ENCODE measurements around the gene MRPL46.
"Not testable (repeated sequence)": the region's sequence is repeated elsewhere in the genome, so short reads cannot be mapped to it uniquely, and the experiment has no call there.

Gene MRPL46

DNA sequence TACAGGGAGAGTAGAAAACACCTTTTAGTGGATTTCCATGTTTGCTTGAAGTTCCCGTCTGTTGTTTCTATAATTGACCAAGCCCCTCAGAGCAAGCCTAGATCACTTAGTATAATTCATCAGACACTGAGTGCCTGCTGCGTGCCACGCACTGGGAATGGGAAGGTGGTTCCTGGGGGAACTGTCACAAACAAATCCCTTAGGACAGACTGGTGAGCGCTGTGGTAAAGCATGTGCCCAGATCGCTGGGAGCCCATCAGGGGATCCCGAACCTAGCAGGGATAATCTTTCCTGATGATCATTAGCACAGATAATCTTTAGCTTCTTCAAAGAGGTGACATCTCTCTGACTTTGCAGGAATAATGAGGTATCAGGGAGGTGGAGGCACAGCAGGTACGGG is 9.9 kb upstream of the MRPL46 start:
- no peak for DNase-seq

- no peak for DNase-seq
Measured at GRCh38 chr15:88476635-88477060, 9.5 kb upstream of the MRPL46 start.

GRCh38 chr15:88473661-88474293 is 6.6 kb upstream of the MRPL46 start:
- not testable (repeated sequence) for DNase-seq

DNA sequence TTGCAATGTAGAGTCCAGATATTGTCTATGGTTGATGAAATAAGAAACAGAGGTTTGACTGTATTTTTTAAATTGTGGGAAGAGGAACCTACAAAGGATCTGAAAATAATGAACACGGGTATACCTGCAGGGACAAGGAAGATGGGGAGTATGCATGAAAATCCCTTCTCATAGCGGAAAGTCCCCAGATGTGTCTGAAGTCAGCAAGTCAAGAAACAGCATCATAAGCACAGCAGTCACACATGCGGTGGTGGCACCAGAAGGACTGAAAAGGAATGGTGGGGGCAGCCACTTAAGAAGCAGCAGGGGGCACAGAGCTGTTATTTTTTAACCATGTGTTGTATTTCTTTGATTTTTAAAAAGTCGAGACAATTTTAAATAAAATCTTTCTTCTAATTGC is 5.0 kb upstream of the MRPL46 start:
- no peak for DNase-seq

- DNase-seq = no peak
Measured at GRCh38 chr15:88470625-88471372, 3.6 kb upstream of the MRPL46 start.

DNA sequence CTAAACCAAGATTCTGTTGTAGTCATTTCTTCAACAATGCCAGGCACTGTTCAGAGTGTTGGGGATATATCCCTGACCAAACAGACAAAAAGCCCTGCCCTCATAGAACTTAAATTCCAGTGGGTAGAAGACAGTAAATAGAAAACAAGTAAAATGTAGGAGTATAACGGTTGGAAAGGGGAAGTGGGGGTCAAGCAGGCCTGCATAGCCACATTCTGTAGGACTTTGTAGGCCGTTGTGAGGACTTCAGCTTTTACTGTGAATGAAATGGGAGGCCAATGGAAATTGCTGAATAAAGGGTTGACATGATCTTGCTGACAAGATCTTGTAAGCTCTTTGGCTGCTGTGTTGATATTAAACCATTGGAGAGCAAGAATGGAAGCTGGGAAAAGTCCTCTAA is 2.1 kb upstream of the MRPL46 start:
- no peak for DNase-seq

DNA sequence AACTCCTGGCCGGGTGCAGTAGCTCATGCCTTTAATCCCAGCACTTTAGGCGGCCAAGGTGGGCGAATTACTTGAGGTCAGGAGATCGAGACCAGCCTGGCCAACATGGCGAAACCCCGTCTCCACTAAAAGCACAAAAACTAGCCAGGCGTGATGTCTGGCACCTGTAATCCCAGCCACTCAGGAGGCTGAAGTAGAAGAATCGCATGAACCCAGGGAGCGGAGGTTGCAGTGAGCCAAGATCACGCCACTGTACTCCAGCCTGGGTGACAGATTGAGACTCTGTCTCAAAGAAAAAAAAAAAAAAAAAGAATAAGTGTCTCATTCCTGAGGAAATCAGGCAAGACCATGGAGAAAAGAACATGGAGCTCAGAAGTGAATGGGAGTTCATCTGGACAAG is 1.5 kb upstream of the MRPL46 start:
- DNase-seq = not testable (repeated sequence)

GRCh38 chr15:88467935-88468528 is 844 bp upstream of the MRPL46 start:
- no peak for DNase-seq

DNA sequence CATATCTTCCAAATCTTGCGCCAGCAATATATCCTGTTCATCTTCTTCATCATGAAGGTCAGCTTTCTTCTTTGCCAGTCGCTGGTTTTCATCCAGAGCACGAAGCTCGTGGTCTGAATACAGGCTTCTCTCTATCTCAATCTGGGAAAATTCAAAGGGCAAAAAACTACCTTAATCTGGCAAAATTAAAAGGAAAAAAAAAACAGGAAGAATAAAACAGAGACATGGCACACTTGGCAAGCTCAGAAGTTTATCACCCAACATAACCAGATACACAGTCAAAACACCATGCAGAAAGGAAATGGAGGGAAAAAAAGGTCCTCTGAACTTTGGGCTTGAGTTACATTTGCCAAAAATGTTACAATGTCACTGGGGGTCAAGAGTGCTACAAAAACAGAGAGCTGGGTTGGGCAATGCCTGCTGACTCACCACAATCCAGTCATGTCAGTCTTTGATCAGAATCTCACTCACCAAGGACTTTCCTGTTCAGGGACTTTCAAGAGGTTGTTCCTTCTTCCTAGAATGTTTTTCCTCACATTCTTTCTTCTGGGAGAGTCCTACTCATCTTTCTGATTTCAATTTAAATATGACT is 1.5 kb downstream of the MRPL46 start:
- DNase-seq = no peak

GRCh38 chr15:88463870-88464532 is 3.2 kb downstream of the MRPL46 start:
- no peak for DNase-seq

DNA sequence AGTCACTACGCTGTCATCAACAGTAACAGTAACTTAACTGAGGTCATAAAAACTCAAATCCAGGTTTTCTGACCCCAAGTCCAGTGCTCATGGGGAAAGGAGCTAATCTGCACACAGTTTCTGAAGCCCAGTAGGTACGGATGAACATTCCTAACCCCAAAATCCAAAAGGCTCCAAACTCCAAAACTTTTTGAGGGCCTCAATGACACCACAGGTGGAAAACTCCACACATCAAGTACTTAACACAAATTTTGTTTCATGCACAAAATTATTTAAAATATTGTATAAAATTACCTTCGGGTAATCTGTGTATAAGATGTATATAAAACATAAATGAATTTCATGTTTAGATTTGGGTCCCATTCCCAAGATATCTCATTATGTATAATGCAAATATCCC is 10.5 kb downstream of the MRPL46 start:
- DNase-seq = no peak

GRCh38 chr15:88454867-88455810 is 12.0 kb downstream of the MRPL46 start:
- peak; percentile 7 for DNase-seq

- no peak for DNase-seq
Measured at GRCh38 chr15:88454236-88454635, 13.0 kb downstream of the MRPL46 start.

DNA sequence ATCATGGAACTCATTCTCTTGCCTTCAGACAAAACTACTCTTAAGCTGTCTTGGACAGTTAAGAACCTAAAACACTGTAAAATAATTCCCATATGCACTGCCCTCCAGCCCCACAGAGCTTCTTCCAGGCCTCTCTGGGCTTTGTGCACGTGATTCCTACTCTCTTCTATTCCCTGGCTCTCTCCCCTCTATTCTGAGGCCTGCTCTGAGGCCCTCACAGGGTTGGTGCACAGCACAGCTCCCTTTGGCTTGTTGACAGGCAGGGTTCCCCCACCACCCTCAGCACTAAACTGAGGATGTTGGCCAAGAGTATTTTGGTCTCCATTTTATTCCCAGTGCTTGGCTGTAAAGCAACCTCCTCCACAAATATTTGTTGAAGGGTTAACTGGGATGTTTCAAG is 13.5 kb downstream of the MRPL46 start:
- DNase-seq = no peak

- DNase-seq = no peak
Measured at GRCh38 chr15:88450125-88450798, 16.9 kb downstream of the MRPL46 start.

DNA sequence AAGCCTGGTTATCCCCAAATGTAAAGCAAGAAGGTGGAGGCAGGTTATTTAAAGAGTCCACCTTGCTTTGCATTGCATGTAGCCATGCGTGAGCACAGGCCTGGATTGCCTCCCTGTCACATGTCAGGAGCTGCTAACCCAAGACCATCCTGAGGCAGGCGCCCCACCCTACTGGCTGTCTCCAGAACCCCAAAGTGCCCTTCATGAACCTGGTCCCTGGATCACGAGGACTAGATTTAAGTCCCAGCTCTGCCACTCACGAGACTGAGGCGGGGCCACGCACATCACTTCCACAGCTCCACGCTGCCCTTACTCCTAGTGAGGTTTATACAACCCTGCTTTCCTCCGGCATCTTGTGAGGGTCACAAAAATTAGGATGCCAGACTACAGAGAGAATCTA is 17.6 kb downstream of the MRPL46 start:
- DNase-seq = no peak

DNA sequence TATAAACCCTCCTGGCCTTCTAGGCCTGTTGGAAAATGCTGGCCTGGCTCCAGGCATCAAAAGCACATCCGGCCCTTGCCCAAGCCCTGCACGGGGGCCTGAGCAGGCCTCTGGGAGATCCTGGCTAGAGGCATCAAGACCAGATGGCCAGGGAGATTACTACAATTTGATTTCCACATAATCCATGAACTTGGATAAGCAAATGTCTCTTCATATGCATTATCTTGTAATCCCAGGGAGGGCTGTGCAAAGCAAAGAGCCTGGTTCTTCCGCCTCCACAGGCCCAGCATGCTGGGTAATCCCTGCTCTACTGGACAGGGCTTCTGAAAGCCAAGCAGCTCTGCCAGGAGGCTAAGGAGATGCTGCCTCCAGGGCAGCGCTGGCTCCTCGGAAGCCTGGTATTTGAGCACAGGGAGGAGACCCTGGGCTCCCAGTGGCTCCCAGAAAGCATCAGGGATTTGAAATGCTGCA is 18.2 kb downstream of the MRPL46 start:
- DNase-seq = no peak

GRCh38 chr15:88447741-88448140 is 19.4 kb downstream of the MRPL46 start:
- no peak for DNase-seq

GRCh38 chr15:88447206-88447605 is 20.0 kb downstream of the MRPL46 start:
- DNase-seq = no peak

DNA sequence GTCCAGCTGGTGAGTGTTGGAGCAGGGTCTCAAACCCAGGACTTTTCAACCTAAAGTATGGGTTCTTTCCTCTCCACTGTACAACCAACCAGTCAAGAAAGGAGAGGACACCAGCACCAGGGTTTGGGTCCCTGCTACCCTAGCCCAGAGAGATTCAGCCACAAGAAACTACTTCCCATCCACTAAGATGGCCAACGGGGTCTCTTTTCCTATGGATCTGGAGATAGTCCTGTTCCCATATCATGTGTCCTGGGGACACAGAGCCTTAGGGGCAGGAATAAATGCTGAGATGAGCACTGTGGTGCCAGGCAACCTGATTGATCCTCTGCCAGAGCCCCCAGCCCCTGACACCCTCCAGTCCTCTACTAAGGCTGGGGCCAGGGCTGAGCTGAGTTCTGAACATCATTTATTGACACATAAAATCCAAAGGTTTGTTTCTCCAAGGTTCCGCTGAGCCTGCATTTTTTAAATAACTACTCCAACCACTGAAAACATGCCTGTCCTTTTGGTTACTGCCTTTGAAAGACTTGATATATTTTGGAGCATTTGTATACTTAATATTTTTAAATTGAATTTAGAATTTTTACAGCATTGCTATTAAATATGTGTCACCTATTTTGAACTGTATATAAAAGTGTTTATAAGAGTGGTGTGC is 26.0 kb downstream of the MRPL46 start:
- DNase-seq = no peak

DNA sequence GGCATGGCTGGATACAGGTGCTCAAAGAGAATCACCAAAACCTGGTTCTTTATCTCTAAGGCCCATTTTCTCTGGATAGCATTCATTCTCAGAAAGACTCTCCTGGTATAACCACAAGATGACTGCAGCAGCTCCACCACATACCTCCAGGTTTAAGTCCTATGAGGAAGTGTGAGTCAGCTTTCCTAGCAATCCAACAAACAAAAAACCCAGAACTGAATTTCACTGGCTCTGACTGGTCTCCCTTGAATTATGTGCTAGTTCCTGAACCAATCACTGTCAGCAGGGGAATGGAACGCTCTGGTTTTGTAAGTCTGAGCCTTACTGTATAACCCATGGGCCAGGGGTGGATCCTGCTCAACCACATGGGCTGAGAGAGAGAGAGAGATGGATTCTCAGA is 27.2 kb downstream of the MRPL46 start:
- no peak for DNase-seq

All from activated effector memory CD4-positive, alpha-beta T cell treated with Interleukin-2 at 50 U/mL for 16 hours (primary cell).